Measurements from ENCODE around the gene PTPRN2.

The PTPRN2 gene

DNA sequence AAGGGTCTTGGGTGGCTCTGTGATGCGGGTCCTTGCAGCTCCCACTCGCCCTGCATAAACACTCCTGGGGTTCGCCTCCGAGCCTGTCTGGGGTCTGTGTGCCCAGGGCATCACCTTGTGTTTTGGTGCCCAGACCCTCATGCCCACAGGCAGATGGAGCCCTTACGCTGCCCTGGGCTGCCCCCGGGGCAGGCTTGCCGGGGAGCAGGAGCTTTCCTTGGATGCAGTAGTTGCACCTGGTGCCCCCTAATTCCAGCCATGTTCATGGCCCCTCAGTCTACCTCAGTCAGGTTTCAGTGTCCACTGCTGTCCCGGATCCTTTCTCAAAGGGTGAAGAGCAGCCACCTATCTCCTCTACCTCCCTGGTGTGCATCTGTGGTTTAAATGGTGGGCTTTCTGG is 396.0 kb downstream of the PTPRN2 start:
- no peak overlapping the region for H3K4me3 ChIP-seq (ENCODE audit: low read depth, low read length)
- TF ChIP-seq, protein P1, sequence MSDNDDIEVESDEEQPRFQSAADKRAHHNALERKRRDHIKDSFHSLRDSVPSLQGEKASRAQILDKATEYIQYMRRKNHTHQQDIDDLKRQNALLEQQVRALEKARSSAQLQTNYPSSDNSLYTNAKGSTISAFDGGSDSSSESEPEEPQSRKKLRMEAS (IDR thresholded peaks at IDR 0.05; ENCODE audit: low read depth, low read length) = no peak
- TF ChIP-seq POLR2A (IDR thresholded peaks at IDR 0.05; ENCODE audit: extremely low read depth, insufficient read length) (no peak), MYC (IDR thresholded peaks at IDR 0.05; ENCODE audit: low read depth, low read length) (no peak)
- TF ChIP-seq, protein P2, sequence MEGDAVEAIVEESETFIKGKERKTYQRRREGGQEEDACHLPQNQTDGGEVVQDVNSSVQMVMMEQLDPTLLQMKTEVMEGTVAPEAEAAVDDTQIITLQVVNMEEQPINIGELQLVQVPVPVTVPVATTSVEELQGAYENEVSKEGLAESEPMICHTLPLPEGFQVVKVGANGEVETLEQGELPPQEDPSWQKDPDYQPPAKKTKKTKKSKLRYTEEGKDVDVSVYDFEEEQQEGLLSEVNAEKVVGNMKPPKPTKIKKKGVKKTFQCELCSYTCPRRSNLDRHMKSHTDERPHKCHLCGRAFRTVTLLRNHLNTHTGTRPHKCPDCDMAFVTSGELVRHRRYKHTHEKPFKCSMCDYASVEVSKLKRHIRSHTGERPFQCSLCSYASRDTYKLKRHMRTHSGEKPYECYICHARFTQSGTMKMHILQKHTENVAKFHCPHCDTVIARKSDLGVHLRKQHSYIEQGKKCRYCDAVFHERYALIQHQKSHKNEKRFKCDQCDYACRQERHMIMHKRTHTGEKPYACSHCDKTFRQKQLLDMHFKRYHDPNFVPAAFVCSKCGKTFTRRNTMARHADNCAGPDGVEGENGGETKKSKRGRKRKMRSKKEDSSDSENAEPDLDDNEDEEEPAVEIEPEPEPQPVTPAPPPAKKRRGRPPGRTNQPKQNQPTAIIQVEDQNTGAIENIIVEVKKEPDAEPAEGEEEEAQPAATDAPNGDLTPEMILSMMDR (IDR thresholded peaks at IDR 0.05; ENCODE audit: low read depth, low read length) = no peak
- no peak for DNase-seq (ENCODE audit: low read depth)

DNA sequence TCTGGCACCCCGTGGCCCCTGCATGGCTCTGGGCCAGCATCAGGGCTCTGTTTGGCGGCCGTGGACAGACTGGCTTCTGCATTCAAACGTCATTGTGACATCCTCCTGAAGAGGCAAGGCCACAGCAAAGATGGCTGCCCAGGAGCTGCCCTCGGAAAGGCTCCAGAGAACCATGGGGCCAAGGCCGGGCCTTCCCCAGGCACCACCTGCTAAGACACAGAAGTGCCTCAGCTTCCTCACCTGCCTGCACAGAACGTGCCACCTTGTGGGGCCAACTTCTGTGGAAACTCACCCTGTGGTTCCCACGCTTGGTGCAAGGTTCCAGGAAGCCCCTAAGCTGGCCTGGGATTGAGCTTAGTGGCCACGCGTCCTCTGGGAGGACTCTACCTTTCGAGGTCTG is 396.9 kb downstream of the PTPRN2 start:
- TF ChIP-seq MYC (IDR thresholded peaks at IDR 0.05; ENCODE audit: low read depth, low read length) = no peak
- TF ChIP-seq, protein P2 (IDR thresholded peaks at IDR 0.05; ENCODE audit: low read depth, low read length) = no peak
- TF ChIP-seq, protein P1 (IDR thresholded peaks at IDR 0.05; ENCODE audit: low read depth, low read length) = no peak
- TF ChIP-seq POLR2A (IDR thresholded peaks at IDR 0.05; ENCODE audit: extremely low read depth, insufficient read length) = no peak
- no peak for DNase-seq (ENCODE audit: low read depth)
- no peak overlapping the region for H3K4me3 ChIP-seq (ENCODE audit: low read depth, low read length)

DNA sequence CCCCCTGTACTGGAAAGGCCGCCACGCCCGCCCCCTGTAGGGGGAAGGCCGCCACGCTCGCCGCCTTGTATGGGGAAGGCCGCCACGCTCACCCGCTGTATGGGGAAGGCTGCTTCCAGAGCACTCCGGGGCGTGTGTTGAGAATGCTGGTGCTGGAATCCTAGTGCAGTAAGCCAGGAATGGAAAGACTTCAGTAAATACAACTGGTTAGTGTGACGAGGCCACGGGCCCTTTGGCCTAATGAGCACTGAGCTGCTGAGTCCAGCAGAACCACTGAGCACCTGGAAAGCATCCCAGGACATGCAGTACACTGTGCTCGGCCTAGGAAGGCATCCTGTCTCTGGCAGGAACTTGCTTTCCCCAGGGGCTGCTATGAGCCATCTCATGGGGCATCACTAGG is 398.9 kb downstream of the PTPRN2 start:
- no peak overlapping the region for H3K4me3 ChIP-seq (ENCODE audit: low read depth, low read length)
- no peak for DNase-seq (ENCODE audit: low read depth)
- TF ChIP-seq MYC (IDR thresholded peaks at IDR 0.05; ENCODE audit: low read depth, low read length) (no peak), POLR2A (IDR thresholded peaks at IDR 0.05; ENCODE audit: extremely low read depth, insufficient read length) (no peak)
- TF ChIP-seq, protein P1 (IDR thresholded peaks at IDR 0.05; ENCODE audit: low read depth, low read length) = no peak
- TF ChIP-seq, protein P2 (IDR thresholded peaks at IDR 0.05; ENCODE audit: low read depth, low read length) = no peak

DNA sequence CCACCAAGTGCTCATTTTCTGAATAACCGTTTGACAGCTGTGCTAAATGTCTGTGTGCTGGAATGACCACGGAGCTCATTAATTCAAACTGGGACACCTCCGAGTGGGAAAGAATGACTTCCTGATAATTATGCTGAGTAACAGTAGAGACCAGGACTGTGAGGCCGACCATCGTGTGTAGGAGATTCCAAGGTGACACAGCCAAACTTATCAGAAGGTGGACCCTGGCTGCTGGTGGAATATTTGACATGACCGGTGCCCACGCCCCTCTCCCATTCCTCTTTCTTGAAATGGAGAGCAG is 400.0 kb downstream of the PTPRN2 start:
- TF ChIP-seq, protein P1 (IDR thresholded peaks at IDR 0.05; ENCODE audit: low read depth, low read length) = no peak
- no peak for TF ChIP-seq MYC (IDR thresholded peaks at IDR 0.05; ENCODE audit: low read depth, low read length)
- TF ChIP-seq POLR2A (IDR thresholded peaks at IDR 0.05; ENCODE audit: extremely low read depth, insufficient read length) = no peak
- TF ChIP-seq, protein P2 (IDR thresholded peaks at IDR 0.05; ENCODE audit: low read depth, low read length) = no peak
- H3K4me3 ChIP-seq (ENCODE audit: low read depth, low read length) = no peak overlapping the region
- DNase-seq (ENCODE audit: low read depth) = no peak

DNA sequence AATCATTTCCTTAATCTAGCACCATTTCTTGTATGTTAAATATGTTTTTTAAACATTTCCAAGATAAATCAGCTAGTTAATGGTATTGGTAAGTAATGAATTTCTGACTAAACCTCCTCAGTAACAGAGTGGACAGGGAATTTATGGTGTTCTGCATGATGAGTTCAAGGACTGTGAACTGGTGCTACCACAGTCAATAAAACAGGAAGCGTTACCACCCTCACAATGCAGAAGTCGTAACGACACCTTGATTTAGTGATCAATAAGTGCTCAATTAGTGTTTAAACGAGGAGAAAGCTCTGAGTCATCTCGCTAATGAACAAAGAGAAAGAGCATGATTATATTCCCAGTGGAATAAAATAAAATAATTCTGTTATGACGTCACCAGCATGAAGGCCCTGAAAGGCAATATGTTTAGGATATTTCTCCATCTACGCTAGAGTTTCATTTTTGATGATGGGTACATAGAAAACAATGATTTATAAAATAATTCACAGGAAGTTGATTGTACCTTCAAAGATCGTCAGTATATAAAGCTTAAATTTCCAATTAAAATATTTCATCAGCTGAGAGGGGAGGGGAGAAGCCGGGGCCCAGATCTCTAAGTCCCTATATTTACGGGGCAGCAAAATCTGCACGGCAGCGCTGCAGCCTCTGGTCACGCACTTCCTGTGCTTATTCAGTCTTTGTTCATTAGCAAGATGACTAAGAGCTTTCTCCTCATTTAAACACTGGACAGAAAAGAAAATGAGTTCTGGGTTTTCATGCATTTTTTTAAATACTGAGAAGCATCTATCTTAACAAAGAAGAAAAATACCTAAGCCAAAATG is 400.5 kb downstream of the PTPRN2 start:
- TF ChIP-seq POLR2A (IDR thresholded peaks at IDR 0.05; ENCODE audit: extremely low read depth, insufficient read length) = no peak
- TF ChIP-seq MYC (IDR thresholded peaks at IDR 0.05; ENCODE audit: low read depth, low read length) = no peak
- TF ChIP-seq, protein P1 (IDR thresholded peaks at IDR 0.05; ENCODE audit: low read depth, low read length) = no peak
- TF ChIP-seq, protein P2 (IDR thresholded peaks at IDR 0.05; ENCODE audit: low read depth, low read length) = no peak
- DNase-seq (ENCODE audit: low read depth) = no peak
- no peak overlapping the region for H3K4me3 ChIP-seq (ENCODE audit: low read depth, low read length)
